HepG2 (cell line): ENCODE results near the gene CXCL3.

Source experiments
- CBFB ChIP-seq: sonication (generic); formaldehyde crosslinking; IDR thresholded peaks from 2 replicates; pipeline ENCODE4 v1.4.0; 2020; ENCODE audit warnings: missing genetic modification reagents
- EZH2 ChIP-seq: conservative IDR thresholded peaks from 2 replicates; pipeline ENCODE4 v1.6.1; 2012; ENCODE audit warnings: mild to moderate bottlenecking, low read depth, low read length, moderate library complexity
- HIVEP1 ChIP-seq: sonication (generic); formaldehyde crosslinking; IDR thresholded peaks from 2 replicates; pipeline ENCODE4 v1.4.0; 2020; ENCODE audit warnings: mild to moderate bottlenecking, missing genetic modification reagents
- REST ChIP-seq, 2 experiments: IDR thresholded peaks; 2 replicates each; pipeline ENCODE4 v1.6.1; 2011 to 2012; ENCODE audit warnings: low read length in 2 of 2, borderline replicate concordance in 1 of 2, low read depth in 1 of 2, mild to moderate bottlenecking in 1 of 2, moderate library complexity in 1 of 2
- TAF1 ChIP-seq: sonication (generic); formaldehyde crosslinking; IDR thresholded peaks from 2 replicates; pipeline ENCODE4 v1.4.0; 2020; ENCODE audit warnings: missing genetic modification reagents
- TF ChIP-seq, protein P1 (sequence below): sonication (generic); formaldehyde crosslinking; IDR thresholded peaks from 2 replicates; pipeline ENCODE4 v1.5.0; 2020; ENCODE audit warnings: mild to moderate bottlenecking, missing genetic modification reagents, moderate library complexity

- TF ChIP-seq, protein P1, sequence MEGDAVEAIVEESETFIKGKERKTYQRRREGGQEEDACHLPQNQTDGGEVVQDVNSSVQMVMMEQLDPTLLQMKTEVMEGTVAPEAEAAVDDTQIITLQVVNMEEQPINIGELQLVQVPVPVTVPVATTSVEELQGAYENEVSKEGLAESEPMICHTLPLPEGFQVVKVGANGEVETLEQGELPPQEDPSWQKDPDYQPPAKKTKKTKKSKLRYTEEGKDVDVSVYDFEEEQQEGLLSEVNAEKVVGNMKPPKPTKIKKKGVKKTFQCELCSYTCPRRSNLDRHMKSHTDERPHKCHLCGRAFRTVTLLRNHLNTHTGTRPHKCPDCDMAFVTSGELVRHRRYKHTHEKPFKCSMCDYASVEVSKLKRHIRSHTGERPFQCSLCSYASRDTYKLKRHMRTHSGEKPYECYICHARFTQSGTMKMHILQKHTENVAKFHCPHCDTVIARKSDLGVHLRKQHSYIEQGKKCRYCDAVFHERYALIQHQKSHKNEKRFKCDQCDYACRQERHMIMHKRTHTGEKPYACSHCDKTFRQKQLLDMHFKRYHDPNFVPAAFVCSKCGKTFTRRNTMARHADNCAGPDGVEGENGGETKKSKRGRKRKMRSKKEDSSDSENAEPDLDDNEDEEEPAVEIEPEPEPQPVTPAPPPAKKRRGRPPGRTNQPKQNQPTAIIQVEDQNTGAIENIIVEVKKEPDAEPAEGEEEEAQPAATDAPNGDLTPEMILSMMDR (CRISPR knock-in tag), result no peak
- TF ChIP-seq CBFB, result no peak
- TF ChIP-seq REST (IDR thresholded peaks at IDR 0.05; ENCODE audit: borderline replicate concordance in 1 of 2, low read depth in 1 of 2, low read length in 2 of 2), result no peak
- no peak for TF ChIP-seq TAF1 (CRISPR knock-in tag)
- TF ChIP-seq HIVEP1 (CRISPR knock-in tag), result no peak
- no peak for TF ChIP-seq EZH2
Measured at GRCh38 chr4:73989928-73990327, 48.6 kb downstream of the CXCL3 start.
